Right atrium auricular region (tissue), 2 donors: ENCODE data around the gene IGLON5. TPM values are rescaled to one million over a fixed set of nuclear protein-coding genes. Genes with fewer than 3 reads are reported as not detected.

Experiments used
- DNase-seq: peaks from one replicate; pipeline ENCODE4 v3.0.0-alpha.2; 2019; ENCODE audit warnings: low spot score
- H3K27ac ChIP-seq, 2 donors: fragments of 200-600 bp; sonication (generic); 1 replicate in 1 of 2; 2 replicates in 1 of 2; pipeline ENCODE4 v1.5.1; 2016 to 2019
- H3K27me3 ChIP-seq, 2 donors: fragments of 200-600 bp; sonication (generic); one replicate each; pipeline versions ENCODE4 v1.5.1 to v1.6.0; 2017 to 2019
- H3K36me3 ChIP-seq: fragments of 200-600 bp; sonication (generic); one replicate; pipeline ENCODE4 v1.5.1; 2016
- H3K4me1 ChIP-seq, 2 donors: fragments of 200-600 bp; sonication (generic); one replicate each; pipeline versions ENCODE4 v1.5.1 to v1.6.0; 2017 to 2019
- H3K4me3 ChIP-seq, 2 donors: fragments of 200-600 bp; sonication (generic); 1 replicate in 1 of 2; 2 replicates in 1 of 2; pipeline ENCODE4 v1.5.1; 2017 to 2019; ENCODE audit warnings: mild to moderate bottlenecking in 1 of 2, moderate library complexity in 1 of 2
- H3K9me3 ChIP-seq, 2 donors: fragments of 200-600 bp; sonication (generic); one replicate each; pipeline ENCODE4 v1.5.1; 2019
- total RNA-seq, 2 donors: library from RNA; depleted of rRNA; stranded (reverse); fragments of >200 nt; gene quantifications; one replicate each; pipeline ENCODE4 v1.1.0, GENCODE V29; 2016
- TF ChIP-seq, protein P1 (sequence below), 2 donors: fragments of 200-600 bp; sonication (generic); IDR thresholded peaks; one replicate each; pipeline ENCODE4 v1.5.1; 2019; ENCODE audit warnings: antibody characterized with exemption in 2 of 2

The IGLON5 gene
- total RNA-seq, 2 donors from 2014 or later: 0.31 TPM; not detected in 1

DNA sequence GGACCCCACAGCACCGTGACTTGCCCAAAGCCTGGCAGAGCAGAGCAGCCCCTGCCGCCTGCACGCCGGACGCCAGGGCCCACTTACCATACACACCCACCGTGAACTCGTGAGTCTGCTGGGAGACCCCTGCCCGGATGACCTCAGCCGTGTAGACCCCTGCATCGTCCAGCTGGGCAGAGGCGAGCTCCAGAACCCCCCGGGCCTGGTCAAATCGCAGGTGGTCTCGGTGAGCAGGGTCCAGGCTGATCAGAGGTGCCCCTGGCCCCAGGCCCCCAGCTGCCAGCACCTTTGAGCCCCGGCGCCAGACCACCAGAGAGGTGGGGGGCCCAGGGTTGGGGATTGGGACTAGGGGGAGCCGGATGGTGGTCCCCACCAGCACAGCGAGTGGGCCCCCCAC is 29.6 kb downstream of the IGLON5 start:
- Histone ChIP-seq H3K27ac (no peak overlapping the region), H3K4me3 (no peak overlapping the region), H3K36me3 (no peaks in the 10 kb centered on the region), H3K4me1 (peaks cover 0 to 21% of the 10 kb centered on the region in 2 donors), H3K27me3 (no peaks in the 10 kb centered on the region), H3K9me3 (no peaks in the 10 kb centered on the region)
- no peak for DNase-seq
- TF ChIP-seq, protein P1, sequence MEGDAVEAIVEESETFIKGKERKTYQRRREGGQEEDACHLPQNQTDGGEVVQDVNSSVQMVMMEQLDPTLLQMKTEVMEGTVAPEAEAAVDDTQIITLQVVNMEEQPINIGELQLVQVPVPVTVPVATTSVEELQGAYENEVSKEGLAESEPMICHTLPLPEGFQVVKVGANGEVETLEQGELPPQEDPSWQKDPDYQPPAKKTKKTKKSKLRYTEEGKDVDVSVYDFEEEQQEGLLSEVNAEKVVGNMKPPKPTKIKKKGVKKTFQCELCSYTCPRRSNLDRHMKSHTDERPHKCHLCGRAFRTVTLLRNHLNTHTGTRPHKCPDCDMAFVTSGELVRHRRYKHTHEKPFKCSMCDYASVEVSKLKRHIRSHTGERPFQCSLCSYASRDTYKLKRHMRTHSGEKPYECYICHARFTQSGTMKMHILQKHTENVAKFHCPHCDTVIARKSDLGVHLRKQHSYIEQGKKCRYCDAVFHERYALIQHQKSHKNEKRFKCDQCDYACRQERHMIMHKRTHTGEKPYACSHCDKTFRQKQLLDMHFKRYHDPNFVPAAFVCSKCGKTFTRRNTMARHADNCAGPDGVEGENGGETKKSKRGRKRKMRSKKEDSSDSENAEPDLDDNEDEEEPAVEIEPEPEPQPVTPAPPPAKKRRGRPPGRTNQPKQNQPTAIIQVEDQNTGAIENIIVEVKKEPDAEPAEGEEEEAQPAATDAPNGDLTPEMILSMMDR (IDR thresholded peaks at IDR 0.05): no peak

DNA sequence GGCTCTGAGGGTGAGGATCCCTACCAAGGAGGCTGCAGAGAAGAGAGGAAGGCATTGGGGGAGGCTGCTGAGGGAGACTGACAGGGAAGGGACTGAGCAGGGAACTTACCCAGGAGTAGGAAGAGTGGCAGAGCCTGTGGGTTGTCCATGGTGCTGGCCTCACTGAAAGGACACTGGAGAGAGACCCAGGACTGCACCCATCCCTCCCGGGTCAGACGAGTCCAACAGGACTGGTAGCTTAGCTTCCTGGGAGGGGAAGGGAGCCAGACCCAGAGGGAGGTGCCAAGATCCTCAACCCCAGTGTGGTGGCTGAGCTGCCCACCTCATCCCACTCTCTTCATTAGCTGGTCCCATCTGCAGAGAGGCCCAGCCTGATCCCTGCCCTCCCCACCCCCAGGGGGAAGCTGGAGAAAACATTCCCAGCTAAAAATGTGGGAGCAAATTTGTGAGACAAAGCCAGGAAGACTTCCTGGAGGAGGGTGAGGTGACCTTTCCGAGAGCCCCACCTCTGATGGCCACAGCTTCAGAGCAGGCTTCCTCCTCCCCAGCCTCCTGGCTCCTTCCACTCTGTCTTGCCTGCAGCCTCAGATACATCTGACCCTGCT is 30.6 kb downstream of the IGLON5 start, which contains the start of gene VSIG10L:
VSIG10L (minus strand) TSS at position 164 of the 605 bp plus-strand sequence; CDS start at position 149, 15 bp downstream.
- Histone ChIP-seq H3K9me3 (no peaks in the 10 kb centered on the region), H3K27me3 (no peaks in the 10 kb centered on the region), H3K36me3 (peaks cover 7% of the 10 kb centered on the region), H3K4me1 (peaks cover 0 to 21% of the 10 kb centered on the region in 2 donors), H3K4me3 (no peak within 1 kb of the TSS), H3K27ac (no peak within 1 kb of the TSS)
- TF ChIP-seq, protein P1 (IDR thresholded peaks at IDR 0.05): no peak
- no peak for DNase-seq

DNA sequence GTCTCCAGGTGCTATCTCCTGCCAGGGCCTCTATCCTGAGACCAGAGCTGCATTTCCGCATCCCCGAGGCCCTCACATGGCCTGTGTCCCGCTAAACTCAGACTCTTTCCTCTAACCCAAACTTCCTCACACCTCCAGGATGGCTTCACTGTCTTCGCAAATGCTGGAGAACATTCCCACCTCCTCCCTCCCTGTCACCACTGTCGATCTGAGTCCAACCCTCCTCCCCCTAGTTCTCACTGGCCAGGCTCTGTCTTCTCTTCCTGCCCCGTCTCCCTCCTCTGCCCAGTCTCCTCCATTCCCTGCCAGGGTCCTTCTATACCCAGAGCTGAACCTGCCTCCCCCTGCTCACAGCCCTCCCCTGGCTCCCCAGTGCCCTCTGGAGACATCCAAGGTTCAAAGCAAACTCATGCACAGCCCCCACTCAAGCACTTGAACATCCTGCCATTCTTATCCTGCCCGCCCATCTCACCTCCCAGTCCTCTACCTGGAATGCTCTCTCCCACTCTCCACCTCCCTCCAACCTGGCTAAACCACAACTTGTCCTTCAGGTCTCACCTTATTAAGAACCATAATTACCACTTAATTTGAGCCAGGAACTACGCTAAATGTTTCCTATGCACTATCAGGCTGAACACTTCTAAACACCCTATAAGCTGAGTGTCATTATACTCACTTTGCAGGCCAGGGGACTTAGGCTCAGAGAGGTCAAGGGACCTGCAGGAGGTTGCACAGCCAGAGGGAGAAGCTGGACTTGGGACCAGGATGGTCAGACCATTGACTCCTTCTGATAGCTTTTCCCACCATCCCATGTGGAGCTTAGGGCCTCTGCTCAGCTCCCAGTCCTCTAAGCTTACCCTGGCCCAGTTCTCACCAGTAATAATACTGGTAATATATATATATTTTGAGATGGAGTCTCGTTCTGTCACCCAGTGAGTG is 31.5 kb downstream of the IGLON5 start:
- Histone ChIP-seq H3K27ac (no peak overlapping the region), H3K4me3 (no peak overlapping the region), H3K9me3 (no peaks in the 10 kb centered on the region), H3K27me3 (no peaks in the 10 kb centered on the region), H3K36me3 (peaks cover 9% of the 10 kb centered on the region), H3K4me1 (peaks cover 0 to 21% of the 10 kb centered on the region in 2 donors)
- no peak for DNase-seq
- TF ChIP-seq, protein P1 (IDR thresholded peaks at IDR 0.05): no peak

DNA sequence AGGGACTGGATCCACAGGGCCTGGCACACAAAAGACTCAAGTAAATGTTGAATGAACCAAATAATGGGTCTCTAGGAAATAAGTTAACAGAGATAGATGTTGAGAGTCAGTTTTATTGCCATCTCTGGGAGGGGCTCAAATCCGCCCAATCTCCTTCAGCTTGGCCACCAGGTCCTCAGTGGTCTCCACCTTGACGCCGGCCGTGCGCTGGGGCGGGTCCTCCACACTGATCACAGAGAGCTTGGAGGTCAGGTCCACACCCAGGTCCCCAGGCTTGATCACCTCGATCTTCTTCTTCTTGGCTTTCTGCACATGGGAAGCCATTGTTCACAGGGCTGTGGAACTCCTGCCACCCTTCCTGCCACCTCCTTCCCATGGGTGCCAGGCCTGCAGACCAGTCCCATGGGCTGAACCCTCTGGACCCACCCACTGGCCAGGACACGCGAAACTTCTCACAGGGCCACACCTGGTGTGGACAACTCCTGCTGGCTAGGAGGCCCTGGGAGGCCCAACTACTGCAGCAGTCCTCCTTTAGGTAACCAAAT is 33.7 kb downstream of the IGLON5 start:
- DNase-seq: no peak
- Histone ChIP-seq H3K27me3 (no peaks in the 10 kb centered on the region), H3K36me3 (peaks cover 13% of the 10 kb centered on the region), H3K9me3 (no peaks in the 10 kb centered on the region), H3K4me3 (no peak overlapping the region), H3K27ac (no peak overlapping the region), H3K4me1 (peaks cover 0 to 7% of the 10 kb centered on the region in 2 donors)
- TF ChIP-seq, protein P1 (IDR thresholded peaks at IDR 0.05): no peak

DNA sequence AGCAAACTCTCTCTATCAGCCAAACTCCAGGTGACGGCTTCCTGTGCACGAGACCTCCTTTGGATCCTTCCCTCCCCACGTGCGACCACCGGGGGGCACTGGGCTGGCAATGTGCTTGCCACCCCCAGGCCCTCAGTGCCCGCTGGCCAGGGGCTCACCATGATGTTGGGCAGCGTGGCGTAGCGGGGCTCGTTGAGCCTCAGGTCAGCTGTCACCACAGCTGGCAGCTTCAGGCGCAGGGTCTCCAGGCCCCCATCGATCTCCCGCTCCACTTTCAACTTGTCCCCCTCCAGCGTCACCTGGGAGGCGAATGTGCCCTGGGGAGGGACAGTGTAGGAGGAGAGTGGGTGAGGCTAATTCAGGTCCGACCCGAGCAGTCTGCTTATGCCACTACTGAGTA is 35.3 kb downstream of the IGLON5 start:
- TF ChIP-seq, protein P1 (IDR thresholded peaks at IDR 0.05): no peak
- Histone ChIP-seq H3K36me3 (peaks cover 28% of the 10 kb centered on the region), H3K9me3 (no peaks in the 10 kb centered on the region), H3K4me3 (no peak overlapping the region), H3K27me3 (no peaks in the 10 kb centered on the region), H3K4me1 (no peaks in the 10 kb centered on the region), H3K27ac (no peak overlapping the region)
- no peak for DNase-seq
